GM12878 (cell line): ENCODE measurements around the gene ZNF132. TPM values are rescaled to one million over a fixed set of nuclear protein-coding genes. Genes with fewer than 3 reads are reported as not detected.

Experiments used
- ATAC-seq: fragments of 200-7000 bp; cut with Tn5 transposase; 3 replicates; pipeline ENCODE4 v1.9.1; 2020; ENCODE audit warnings: mild to moderate bottlenecking, moderate library complexity
- BruUV-seq: library from RNA; stranded (reverse); fragments of 400-500 nt; replicated peaks from 2 replicates; lab custom pipeline; 2021; lab: Mats Ljungman, UMichigan
- CTCF ChIA-PET: fragments of 300-600 bp; sonication (Branson Sonifier 250); formaldehyde crosslinking; extraction: SDS; loops from one replicate; lab custom pipeline; 2021; ENCODE audit warnings: inconsistent platforms; lab: Yijun Ruan, JAX
- POLR2A ChIA-PET: fragments of 350-600 bp; formaldehyde crosslinking; extraction: SDS; loops from one replicate; lab custom pipeline; 2021; ENCODE audit warnings: inconsistent platforms; lab: Charles Lee
- RAD21 ChIA-PET: fragments of 300-600 bp; sonication (Branson Sonifier 250); formaldehyde crosslinking; loops from one replicate; lab custom pipeline; 2023; ENCODE audit warnings: antibody characterized with exemption; ENCODE audit not compliant: unreplicated experiment; lab: Charles Lee
- SMC1A ChIA-PET: fragments of 300-600 bp; sonication (Branson Sonifier 250); formaldehyde crosslinking; loops from one replicate; lab custom pipeline; 2023; ENCODE audit not compliant: unreplicated experiment, uncharacterized antibody; lab: Charles Lee
- DNase-seq: peaks from one replicate; pipeline ENCODE4 v3.0.0-alpha.2; 2011; ENCODE audit warnings: low read depth, low spot score
- FAIRE-seq: peaks from 3 replicates; lab custom pipeline; 2011; peaks lifted over from hg19 to GRCh38; lab: Jason Lieb, UNC
- H2AFZ ChIP-seq: 2 replicates; pipeline ENCODE4 v1.6.0; 2011; ENCODE audit warnings: low read depth, low read length, control low read depth; ENCODE audit not compliant: control insufficient read depth
- H3K27ac ChIP-seq: 2 replicates; pipeline ENCODE4 v1.5.1; 2011; ENCODE audit warnings: control low read depth; ENCODE audit not compliant: control insufficient read depth, insufficient read depth
- H3K27me3 ChIP-seq, 2 experiments: replicated peaks in 1 of 2; 2 replicates each; pipeline versions ENCODE4 v1.6.0 to v1.6.1; 2011; ENCODE audit warnings: low read length in 1 of 2; ENCODE audit not compliant: control insufficient read depth in 2 of 2, insufficient read depth in 2 of 2
- H3K36me3 ChIP-seq, 2 experiments: 2 replicates each; pipeline ENCODE4 v1.5.1; 2011; ENCODE audit warnings: low read length in 1 of 2; ENCODE audit not compliant: control insufficient read depth in 2 of 2, insufficient read depth in 2 of 2
- H3K4me1 ChIP-seq: 2 replicates; pipeline ENCODE4 v1.6.1; 2011; ENCODE audit warnings: mild to moderate bottlenecking, low read length, moderate library complexity, mixed read lengths; ENCODE audit not compliant: control insufficient read depth, insufficient read depth
- H3K4me2 ChIP-seq: 2 replicates; pipeline ENCODE4 v1.6.0; 2011; ENCODE audit warnings: control low read depth; ENCODE audit not compliant: control insufficient read depth, insufficient read depth
- H3K4me3 ChIP-seq: fragments of 200-600 bp; sonication (generic); 2 replicates; pipeline ENCODE4 v1.5.1; 2016
- H3K79me2 ChIP-seq: 2 replicates; pipeline ENCODE4 v1.6.0; 2011; ENCODE audit warnings: low read length; ENCODE audit not compliant: control insufficient read depth, insufficient read depth
- H3K9ac ChIP-seq: 2 replicates; pipeline ENCODE4 v1.8.0; 2011; ENCODE audit warnings: low read length, control low read depth, mixed read lengths; ENCODE audit not compliant: control insufficient read depth, insufficient read depth
- H3K9me3 ChIP-seq: replicated peaks from 3 replicates; pipeline ENCODE4 v1.5.1; 2011; ENCODE audit warnings: mild to moderate bottlenecking, low read length; ENCODE audit not compliant: control insufficient read depth, insufficient read depth
- H4K20me1 ChIP-seq: 2 replicates; pipeline ENCODE4 v1.6.0; 2011; ENCODE audit not compliant: control insufficient read depth, insufficient read depth
- CEBPB ChIP-seq, 2 experiments: fragments of 150-350 bp in 1 of 2; IDR thresholded peaks; 2 replicates each; pipeline ENCODE4 v1.6.1; 2012 to 2014; ENCODE audit warnings: low read depth in 2 of 2, low read length in 2 of 2, borderline replicate concordance in 1 of 2, inconsistent platforms in 1 of 2
- CHD2 ChIP-seq: IDR thresholded peaks from 2 replicates; pipeline ENCODE4 v1.6.1; 2011; ENCODE audit warnings: low read depth, low read length, improper control_type of control experiment, borderline replicate concordance
- ELK1 ChIP-seq: IDR thresholded peaks from 2 replicates; pipeline ENCODE4 v1.6.1; 2012; ENCODE audit warnings: low read depth, low read length, improper control_type of control experiment
- GATAD2B ChIP-seq: fragments of 450-650 bp; conservative IDR thresholded peaks from 2 replicates; pipeline ENCODE4 v1.6.1; 2017; ENCODE audit warnings: low read depth, mild to moderate bottlenecking, moderate library complexity
- HDGF ChIP-seq: fragments of 450-650 bp; IDR thresholded peaks from 2 replicates; pipeline ENCODE4 v1.6.1; 2016; ENCODE audit warnings: antibody characterized with exemption
- HSF1 ChIP-seq: fragments of 150-350 bp; IDR thresholded peaks from 2 replicates; pipeline ENCODE4 v1.6.1; 2014; ENCODE audit warnings: mild to moderate bottlenecking, low read depth, low read length
- IKZF2 ChIP-seq, 2 experiments: fragments of 450-650 bp; IDR thresholded peaks; 2 replicates each; pipeline ENCODE4 v1.6.1; 2017; ENCODE audit warnings: mild to moderate bottlenecking in 2 of 2, moderate library complexity in 2 of 2
- IRF4 ChIP-seq: IDR thresholded peaks from 2 replicates; pipeline ENCODE4 v1.6.1; 2011; ENCODE audit warnings: low read depth, low read length
- MLLT1 ChIP-seq: fragments of 450-650 bp; IDR thresholded peaks from 2 replicates; pipeline ENCODE4 v1.6.1; 2016; ENCODE audit warnings: mild to moderate bottlenecking
- MYC ChIP-seq: IDR thresholded peaks from 2 replicates; pipeline ENCODE4 v1.6.1; 2011; ENCODE audit warnings: mild to moderate bottlenecking, low read length, moderate library complexity, inconsistent platforms; ENCODE audit not compliant: insufficient read depth, insufficient replicate concordance, insufficient read length, severe bottlenecking
- POLR2A ChIP-seq: IDR thresholded peaks from 2 replicates; pipeline ENCODE4 v1.6.1; 2011; ENCODE audit warnings: low read depth, mild to moderate bottlenecking, low read length
- SUPT20H ChIP-seq: IDR thresholded peaks from 2 replicates; pipeline ENCODE4 v1.6.1; 2011; ENCODE audit warnings: low read depth, mild to moderate bottlenecking, low read length, moderate library complexity, borderline replicate concordance; ENCODE audit not compliant: control insufficient read depth
- SUZ12 ChIP-seq: fragments of 200-600 bp; sonication (generic); IDR thresholded peaks from one replicate; pipeline ENCODE4 v1.6.1; 2018; ENCODE audit warnings: antibody characterized with exemption, mild to moderate bottlenecking; ENCODE audit not compliant: unreplicated experiment
- TBL1XR1 ChIP-seq: IDR thresholded peaks from 2 replicates; pipeline ENCODE4 v1.6.1; 2012; ENCODE audit warnings: low read depth, low read length, improper control_type of control experiment
- WGBS: methylation state at CpG from one replicate; pipeline ENCODE4 v1.1.6; 2016; ENCODE audit warnings: low lambda C conversion rate; ENCODE audit not compliant: insufficient replicate concordance, insufficient coverage; ENCODE audit errors: missing lambda C conversion rate; 5-methylcytosine and 5-hydroxymethylcytosine counted together
- in situ Hi-C: fragments of 300-500 bp; cut with MboI; formaldehyde crosslinking; loops from 9 replicates; pipeline ENCODE4 v1.14.3; 2018; ENCODE audit warnings: mixed read lengths
- intact Hi-C: fragments of 100-400 bp; cut with micrococcal nuclease; formaldehyde crosslinking; loops from one replicate; pipeline ENCODE4 v1.14.2; 2022; ENCODE audit not compliant: unreplicated experiment
- polyA plus RNA-seq, 11 experiments: library from polyadenylated mRNA; depleted of rRNA in 4 of 11; unstranded in 6 of 11; stranded (reverse) in 5 of 11; fragments of >200 nt; fragmentation: Nextera tagmentation in 4 of 11; fragmentation: Illumina TruSeq in 1 of 11; extraction: Ambion mirVana in 4 of 11; extraction: Trizol in 1 of 11; gene quantifications; 1 replicate in 1 of 11; 2 replicates in 10 of 11; pipeline versions ENCODE4 v1.2.1 to v1.2.3, GENCODE V29; 2011 to 2016; ENCODE audit warnings: inconsistent platforms in 2 of 11, missing spikeins in 2 of 11, low read depth in 1 of 11
- total RNA-seq, 4 experiments: library from RNA; depleted of rRNA in 3 of 4; stranded (reverse); fragments of >200 nt in 3 of 4; fragmentation: Illumina TruSeq in 1 of 4; extraction: Trizol in 1 of 4; gene quantifications; 2 replicates each; pipeline versions ENCODE4 v1.2.1 to v1.2.3, GENCODE V29; 2013 to 2021

Gene ZNF132
- total and polyA plus RNA-seq, 10 of the 15 experiments (the other 5 are each of a cell fraction or from before 2014, with no cell fraction given), result 0.56 to 4.0 (median 2.3) TPM

- ChIA-PET RAD21 (no interaction called here), CTCF (no interaction called here), SMC1A (no interaction called here), POLR2A (no interaction called here)
- H3K9me3 ChIP-seq, result no peaks in the 10 kb centered on the region
- H3K4me1 ChIP-seq, result peaks cover 4% of the 10 kb centered on the region; the same call in 1 of the 2 replicates
- H4K20me1 ChIP-seq, result no peaks in the 10 kb centered on the region
- H3K4me3 ChIP-seq, result no peak overlapping the region
- intact Hi-C loops (no loop called here), in situ Hi-C loops (no loop called here)
- TF ChIP-seq SUPT20H, result no peak
- TF ChIP-seq CHD2, result no peak
- TF ChIP-seq POLR2A, result no peak
- no peak for TF ChIP-seq TBL1XR1
- H2AFZ ChIP-seq, result no peak overlapping the region
- no peak overlapping the region for H3K4me2 ChIP-seq
- no TSS peak for BruUV-seq
- no peak overlapping the region for H3K27ac ChIP-seq
- DNase-seq (no peak), FAIRE-seq (no peak), ATAC-seq (no peak)
- H3K36me3 ChIP-seq, result peaks cover 0 to 2% of the 10 kb centered on the region in 2 experiments; a peak in 1 of 4 replicates
- no peaks in the 10 kb centered on the region for H3K27me3 ChIP-seq
- H3K79me2 ChIP-seq, result no peaks in the 10 kb centered on the region; the same call in 1 of the 2 replicates
- H3K9ac ChIP-seq, result no peak overlapping the region
- WGBS, result 97% methylated on average over 20 of the region's 21 CpGs
These were observed 15.4 kb upstream of the ZNF132 start for GRCh38 chr19:58455306-58455705.

- RAD21 ChIA-PET, result no interaction called here
- no peaks in the 10 kb centered on the region for H3K27me3 ChIP-seq
- FAIRE-seq, result no peak
- TF ChIP-seq MLLT1, result no peak
- no peak for TF ChIP-seq ELK1
- no peak for TF ChIP-seq MYC
- no peak for TF ChIP-seq IKZF2 (IDR thresholded peaks at IDR 0.05)
- no peak for TF ChIP-seq SUZ12
- TF ChIP-seq HSF1, result no peak
- TF ChIP-seq IRF4, result no peak
- no peak for TF ChIP-seq GATAD2B
- TF ChIP-seq CEBPB (IDR thresholded peaks at IDR 0.05; ENCODE audit: borderline replicate concordance in 1 of 2, low read depth in 2 of 2, low read length in 2 of 2), result no peak
- no peak for TF ChIP-seq HDGF
These were observed 13.8 kb upstream of the ZNF132 start for GRCh38 chr19:58453743-58454142.

More at GRCh38 chr19:58453743-58454142, 13.8 kb upstream of the ZNF132 start:
- SMC1A ChIA-PET, result no interaction called here
- no peak overlapping the region for H2AFZ ChIP-seq
- DNase-seq (no peak), ATAC-seq (no peak)
- no peak overlapping the region for H3K27ac ChIP-seq
- peaks cover 4% of the 10 kb centered on the region; the same call in 1 of the 2 replicates for H3K4me1 ChIP-seq
- in situ Hi-C loops, result no loop called here
- no peaks in the 10 kb centered on the region; the same call in 1 of the 2 replicates for H3K79me2 ChIP-seq
- H3K4me3 ChIP-seq, result no peak overlapping the region
- H3K9ac ChIP-seq, result no peak overlapping the region
- no peak overlapping the region for H3K4me2 ChIP-seq
- CTCF ChIA-PET, result interaction anchor here (1.1 kb wide), 1 partner anchor 17 kb away, joined by 3 read pairs; no protein-coding TSS in a partner anchor
- 92% methylated on average over 6 of the region's 6 CpGs for WGBS
- POLR2A ChIA-PET, result no interaction called here
- BruUV-seq, result no TSS peak
- peaks cover 11% of the 10 kb centered on the region; the same call in 2 of the 3 replicates for H3K9me3 ChIP-seq
- no peaks in the 10 kb centered on the region for H4K20me1 ChIP-seq
- peaks cover 0 to 2% of the 10 kb centered on the region in 2 experiments; a peak in 1 of 4 replicates for H3K36me3 ChIP-seq
- intact Hi-C loops, result no loop called here
